CD8-positive, alpha-beta memory T cell (primary cell): Measurements from ENCODE around the gene IGF2R. TPM values are rescaled to one million over a fixed set of nuclear protein-coding genes. Genes with fewer than 3 reads are reported as not detected.
"Not testable (repeated sequence)": the region's sequence is repeated elsewhere in the genome, so short reads cannot be mapped to it uniquely, and the experiment has no call there.

Source experiments
- CTCF ChIA-PET: fragments of 350-600 bp; sonication (Branson Sonifier 250); formaldehyde crosslinking; loops from one replicate; lab custom pipeline; 2021; ENCODE audit warnings: antibody characterized with exemption; lab: Charles Lee
- POLR2A ChIA-PET: fragments of 350-600 bp; sonication (Branson Sonifier 250); formaldehyde crosslinking; loops from one replicate; lab custom pipeline; 2021; ENCODE audit warnings: antibody characterized with exemption; lab: Charles Lee
- DNase-seq, 5 donors: peaks; one replicate each; pipeline versions ENCODE4 v3.0.0 to v3.0.0-alpha.2; 2020 to 2022; ENCODE audit warnings: mixed read lengths in 1 of 5
- H3K27ac ChIP-seq: one replicate; pipeline ENCODE4 v1.7.0; 2013; ENCODE audit warnings: low read depth, mild to moderate bottlenecking, low read length, moderate library complexity
- H3K27me3 ChIP-seq: 2 replicates; pipeline ENCODE4 v1.7.0; 2013; ENCODE audit warnings: low read length, mild to moderate bottlenecking; ENCODE audit not compliant: insufficient read depth, poor library complexity, severe bottlenecking
- H3K36me3 ChIP-seq: 2 replicates; pipeline ENCODE4 v1.7.0; 2013; ENCODE audit warnings: mild to moderate bottlenecking, low read length, moderate library complexity; ENCODE audit not compliant: insufficient read depth
- H3K4me1 ChIP-seq: 2 replicates; pipeline ENCODE4 v1.7.0; 2013; ENCODE audit warnings: mild to moderate bottlenecking, low read length, moderate library complexity; ENCODE audit not compliant: insufficient read depth
- H3K4me3 ChIP-seq: 2 replicates; pipeline ENCODE4 v1.7.0; 2013; ENCODE audit warnings: mild to moderate bottlenecking, low read length
- H3K9me3 ChIP-seq: 2 replicates; pipeline ENCODE4 v1.7.0; 2013; ENCODE audit warnings: mild to moderate bottlenecking, low read length
- H3K27ac Mint-ChIP-seq, 8 donors: one replicate each; pipeline ENCODE4 v1.8.0; 2020 to 2021; ENCODE audit warnings: mixed read lengths in 8 of 8, mild to moderate bottlenecking in 6 of 8, inconsistent platforms in 3 of 8, moderate library complexity in 3 of 8
- H3K27me3 Mint-ChIP-seq, 2 donors: one replicate each; pipeline ENCODE4 v1.8.0; 2020 to 2021; ENCODE audit warnings: mixed read lengths in 2 of 2, mild to moderate bottlenecking in 1 of 2, moderate library complexity in 1 of 2
- H3K36me3 Mint-ChIP-seq, 3 donors: one replicate each; pipeline ENCODE4 v1.8.0; 2020 to 2021; ENCODE audit warnings: mixed read lengths in 3 of 3, inconsistent platforms in 1 of 3, mild to moderate bottlenecking in 1 of 3
- H3K4me1 Mint-ChIP-seq, 3 donors: one replicate each; pipeline ENCODE4 v1.8.0; 2020 to 2021; ENCODE audit warnings: mixed read lengths in 3 of 3, inconsistent platforms in 1 of 3, mild to moderate bottlenecking in 1 of 3
- H3K4me3 Mint-ChIP-seq, 7 donors: one replicate each; pipeline ENCODE4 v1.8.0; 2020 to 2021; ENCODE audit warnings: mixed read lengths in 7 of 7, mild to moderate bottlenecking in 6 of 7, moderate library complexity in 4 of 7, inconsistent platforms in 2 of 7
- H3K9me3 Mint-ChIP-seq, 5 donors: one replicate each; pipeline ENCODE4 v1.8.0; 2020 to 2022; ENCODE audit warnings: mixed read lengths in 5 of 5, mild to moderate bottlenecking in 3 of 5, moderate library complexity in 2 of 5, inconsistent platforms in 1 of 5
- polyA plus RNA-seq: library from polyadenylated mRNA; unstranded; fragments of 300-500 nt; fragmentation: Illumina TruSeq; gene quantifications from one replicate; pipeline ENCODE4 v1.2.3, GENCODE V29; 2021
- total RNA-seq, 2 experiments: library from RNA; stranded (reverse); gene quantifications; one replicate each; pipeline ENCODE4 v1.2.3, GENCODE V29; 2021

The IGF2R gene
- total and polyA plus RNA-seq, 3 experiments from 2014 or later, result 27.5 to 93.7 (median 91.4) TPM

DNA sequence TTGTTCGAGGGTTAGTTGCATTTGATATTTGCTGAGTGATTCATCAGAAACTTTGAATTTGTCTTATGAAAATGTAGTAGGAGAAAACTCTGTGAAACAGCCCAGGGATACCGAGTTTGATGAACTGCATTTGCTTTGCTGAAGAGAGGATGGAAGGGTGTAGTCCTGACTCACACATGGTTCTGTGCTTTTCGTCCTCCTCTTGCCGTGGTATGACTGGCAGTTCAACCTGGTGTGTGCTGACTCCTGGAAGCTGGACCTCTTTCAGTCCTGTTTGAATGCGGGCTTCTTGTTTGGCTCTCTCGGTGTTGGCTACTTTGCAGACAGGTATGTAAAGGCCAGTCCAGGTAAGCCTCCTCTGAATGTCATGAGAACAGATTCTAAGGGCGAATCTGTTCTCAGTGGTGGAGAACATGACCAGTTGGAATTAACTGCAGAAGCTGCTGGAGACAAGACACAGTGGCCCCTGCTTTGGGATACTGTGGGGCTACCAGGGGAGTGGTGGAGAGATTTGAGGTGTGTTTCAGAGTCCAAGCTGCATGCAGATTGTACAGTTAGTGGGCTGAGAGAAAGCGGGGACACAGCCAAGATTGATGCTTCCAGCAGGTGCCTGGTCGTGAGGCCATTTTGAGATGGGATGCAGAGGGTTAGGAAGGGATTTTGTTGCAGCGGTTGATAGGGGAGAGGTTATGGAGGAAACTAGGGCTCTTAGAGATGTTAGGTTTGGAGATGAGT, 161.2 kb downstream of the IGF2R start:
- POLR2A ChIA-PET, result no interaction called here
- Histone ChIP-seq H3K27ac (no peak overlapping the region), H3K4me3 (no peak overlapping the region), H3K9me3 (no peaks in the 10 kb centered on the region), H3K27me3 (no peaks in the 10 kb centered on the region), H3K36me3 (no peaks in the 10 kb centered on the region), H3K4me1 (no peaks in the 10 kb centered on the region)
- no peak for DNase-seq
- H3K4me3 Mint-ChIP-seq, result no peak overlapping the region
- peak overlapping the region in 1 of 8 donors; percentile 68 for H3K27ac Mint-ChIP-seq
- no peaks in the 10 kb centered on the region for H3K27me3 Mint-ChIP-seq
- no peaks in the 10 kb centered on the region for H3K36me3 Mint-ChIP-seq
- no peaks in the 10 kb centered on the region for H3K9me3 Mint-ChIP-seq
- CTCF ChIA-PET, result no interaction called here
- H3K4me1 Mint-ChIP-seq, result no peaks in the 10 kb centered on the region

DNA sequence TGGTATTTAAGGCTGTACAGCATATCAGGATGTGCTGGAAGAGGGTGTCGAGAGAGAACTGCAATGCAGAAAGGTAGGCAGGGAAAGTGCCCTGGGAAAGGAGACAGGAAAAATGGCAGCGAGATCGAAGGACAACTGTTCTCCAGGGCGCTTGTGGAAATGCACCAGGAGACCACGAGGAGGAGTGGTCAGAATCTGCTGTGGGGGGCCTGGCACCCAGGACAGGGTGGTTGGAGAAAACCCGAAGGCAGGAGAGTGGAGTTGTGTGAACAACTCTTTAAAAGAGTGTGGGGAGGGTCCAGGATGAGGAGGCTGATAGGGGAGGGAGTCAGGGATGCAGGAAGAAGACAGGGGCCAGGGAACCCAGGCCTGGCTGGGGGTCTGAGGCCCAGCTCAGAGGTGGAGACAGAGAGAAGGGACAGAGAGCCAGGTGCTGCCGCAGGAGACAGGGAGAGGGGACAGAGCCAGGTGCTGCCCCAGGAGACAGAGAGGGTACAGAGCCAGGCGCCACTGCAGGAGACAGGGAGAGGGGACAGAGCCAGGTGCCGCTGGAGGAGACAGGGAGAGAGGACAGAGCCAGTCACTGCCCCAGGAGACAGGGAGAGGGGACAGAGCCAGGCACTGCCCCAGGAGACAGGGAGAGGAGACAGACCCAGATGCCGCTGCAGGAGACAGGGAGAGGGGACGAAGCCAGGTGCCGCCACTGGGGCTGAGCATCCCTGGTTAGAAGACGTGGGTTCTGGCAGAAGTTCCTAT, 162.0 kb downstream of the IGF2R start:
- Histone ChIP-seq H3K4me1 (no peaks in the 10 kb centered on the region), H3K4me3 (no peak overlapping the region), H3K27ac (no peak overlapping the region), H3K9me3 (no peaks in the 10 kb centered on the region), H3K36me3 (no peaks in the 10 kb centered on the region), H3K27me3 (no peaks in the 10 kb centered on the region)
- no peak overlapping the region for H3K4me3 Mint-ChIP-seq
- no peak for DNase-seq
- ChIA-PET CTCF (no interaction called here), POLR2A (no interaction called here)
- H3K27ac Mint-ChIP-seq, result peak overlapping the region in 1 of 8 donors; percentile 72
- no peaks in the 10 kb centered on the region for H3K4me1 Mint-ChIP-seq
- H3K27me3 Mint-ChIP-seq, result no peaks in the 10 kb centered on the region
- no peaks in the 10 kb centered on the region for H3K36me3 Mint-ChIP-seq
- H3K9me3 Mint-ChIP-seq, result no peaks in the 10 kb centered on the region

DNA sequence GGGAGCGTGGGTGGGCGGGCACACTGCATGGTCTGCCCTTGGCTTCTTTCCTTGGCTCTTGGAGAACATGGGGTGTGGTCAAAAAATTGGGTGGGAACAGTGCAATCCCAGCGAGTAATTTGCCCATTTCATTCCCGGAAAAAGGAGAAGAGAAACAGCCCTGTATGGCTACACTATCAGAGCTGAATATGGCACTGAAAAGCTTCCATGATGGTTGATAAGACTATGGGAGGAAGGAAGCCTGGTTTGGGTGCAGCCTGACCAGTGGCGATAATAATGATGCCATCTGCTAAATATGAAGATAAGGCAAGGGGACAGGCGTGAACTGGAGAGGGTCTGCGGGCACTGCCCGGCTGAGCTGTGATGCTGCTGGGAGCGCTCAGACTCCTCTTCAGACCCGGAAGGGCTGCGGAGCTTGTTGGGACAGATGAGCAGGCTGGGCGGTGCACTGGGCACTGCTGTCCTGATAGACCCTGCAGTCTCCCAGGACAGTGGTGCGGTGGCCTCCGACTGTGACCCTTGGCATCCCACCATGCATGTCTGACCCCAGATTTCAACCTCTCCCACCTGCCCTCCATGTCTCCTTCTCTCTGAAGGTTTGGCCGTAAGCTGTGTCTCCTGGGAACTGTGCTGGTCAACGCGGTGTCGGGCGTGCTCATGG, 162.9 kb downstream of the IGF2R start:
- no peak for DNase-seq
- H3K36me3 Mint-ChIP-seq, result no peaks in the 10 kb centered on the region
- ChIA-PET CTCF (no interaction called here), POLR2A (no interaction called here)
- Histone ChIP-seq H3K9me3 (no peaks in the 10 kb centered on the region), H3K4me1 (no peaks in the 10 kb centered on the region), H3K27me3 (no peaks in the 10 kb centered on the region), H3K27ac (no peak overlapping the region), H3K36me3 (no peaks in the 10 kb centered on the region), H3K4me3 (no peak overlapping the region)
- no peaks in the 10 kb centered on the region for H3K27me3 Mint-ChIP-seq
- H3K27ac Mint-ChIP-seq, result no peak overlapping the region
- no peaks in the 10 kb centered on the region for H3K9me3 Mint-ChIP-seq
- H3K4me3 Mint-ChIP-seq, result no peak overlapping the region
- H3K4me1 Mint-ChIP-seq, result no peaks in the 10 kb centered on the region

DNA sequence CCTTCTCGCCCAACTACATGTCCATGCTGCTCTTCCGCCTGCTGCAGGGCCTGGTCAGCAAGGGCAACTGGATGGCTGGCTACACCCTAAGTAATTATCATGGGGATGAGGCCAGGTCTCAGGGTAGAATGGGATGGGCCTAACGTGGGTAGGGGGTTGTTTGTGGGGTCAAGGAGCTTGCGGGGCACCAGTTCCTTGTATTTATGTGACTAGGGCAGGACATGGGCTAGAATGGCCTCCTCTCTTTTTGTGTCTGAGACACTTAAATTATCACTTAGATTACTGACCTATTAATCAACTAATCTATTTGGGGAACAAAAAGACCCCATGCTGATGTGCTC, 163.4 kb downstream of the IGF2R start:
- POLR2A ChIA-PET, result no interaction called here
- no peak overlapping the region for H3K4me3 Mint-ChIP-seq
- no peak for DNase-seq
- no peaks in the 10 kb centered on the region for H3K4me1 ChIP-seq
- H3K4me1 Mint-ChIP-seq, result no peaks in the 10 kb centered on the region
- H3K4me3 ChIP-seq, result no peak overlapping the region
- no peaks in the 10 kb centered on the region for H3K27me3 Mint-ChIP-seq
- H3K27ac Mint-ChIP-seq, result peak overlapping the region in 2 of 8 donors; percentile 2 to 24
- CTCF ChIA-PET, result no interaction called here
- no peaks in the 10 kb centered on the region for H3K9me3 ChIP-seq
- no peaks in the 10 kb centered on the region for H3K9me3 Mint-ChIP-seq
- H3K27ac ChIP-seq, result no peak overlapping the region
- H3K36me3 ChIP-seq, result no peaks in the 10 kb centered on the region
- H3K36me3 Mint-ChIP-seq, result no peaks in the 10 kb centered on the region
- no peaks in the 10 kb centered on the region for H3K27me3 ChIP-seq

DNA sequence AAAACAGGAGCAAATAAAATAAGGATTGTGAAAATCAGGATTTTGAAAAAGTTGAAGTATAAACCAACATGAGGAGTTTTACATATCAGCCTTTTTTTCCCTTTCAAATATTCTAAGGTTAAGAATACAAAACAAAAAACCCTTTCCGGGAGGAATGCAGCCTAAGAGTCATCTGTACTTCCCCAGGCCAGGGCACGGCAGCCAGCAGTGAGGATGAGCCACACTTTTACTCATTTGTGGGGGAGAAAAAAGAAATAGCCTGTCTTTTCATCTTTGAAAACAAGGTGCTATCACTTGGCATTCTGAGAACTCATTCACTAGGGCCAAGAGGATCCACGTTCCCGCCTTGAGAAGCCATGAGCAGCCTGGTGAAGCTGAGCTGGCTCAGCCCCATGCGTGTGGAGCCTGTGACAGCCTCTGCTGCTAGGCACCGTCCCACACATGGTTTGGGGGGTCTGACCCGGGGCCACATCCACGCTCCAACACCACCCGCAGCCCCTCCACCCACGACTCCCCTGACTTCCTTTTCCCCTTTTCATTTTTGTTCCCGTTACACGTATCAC, 164.0 kb downstream of the IGF2R start:
- Histone ChIP-seq H3K27ac (no peak overlapping the region), H3K9me3 (no peaks in the 10 kb centered on the region), H3K36me3 (no peaks in the 10 kb centered on the region), H3K4me3 (no peak overlapping the region), H3K4me1 (no peaks in the 10 kb centered on the region), H3K27me3 (no peaks in the 10 kb centered on the region)
- H3K27me3 Mint-ChIP-seq, result no peaks in the 10 kb centered on the region
- no peak overlapping the region for H3K4me3 Mint-ChIP-seq
- H3K9me3 Mint-ChIP-seq, result no peaks in the 10 kb centered on the region
- no peaks in the 10 kb centered on the region for H3K36me3 Mint-ChIP-seq
- H3K4me1 Mint-ChIP-seq, result peaks cover 0 to under 1% (median 0%) of the 10 kb centered on the region in 3 donors
- H3K27ac Mint-ChIP-seq, result peak overlapping the region in 1 of 8 donors; percentile 2
- ChIA-PET CTCF (no interaction called here), POLR2A (no interaction called here)
- DNase-seq, result no peak

DNA sequence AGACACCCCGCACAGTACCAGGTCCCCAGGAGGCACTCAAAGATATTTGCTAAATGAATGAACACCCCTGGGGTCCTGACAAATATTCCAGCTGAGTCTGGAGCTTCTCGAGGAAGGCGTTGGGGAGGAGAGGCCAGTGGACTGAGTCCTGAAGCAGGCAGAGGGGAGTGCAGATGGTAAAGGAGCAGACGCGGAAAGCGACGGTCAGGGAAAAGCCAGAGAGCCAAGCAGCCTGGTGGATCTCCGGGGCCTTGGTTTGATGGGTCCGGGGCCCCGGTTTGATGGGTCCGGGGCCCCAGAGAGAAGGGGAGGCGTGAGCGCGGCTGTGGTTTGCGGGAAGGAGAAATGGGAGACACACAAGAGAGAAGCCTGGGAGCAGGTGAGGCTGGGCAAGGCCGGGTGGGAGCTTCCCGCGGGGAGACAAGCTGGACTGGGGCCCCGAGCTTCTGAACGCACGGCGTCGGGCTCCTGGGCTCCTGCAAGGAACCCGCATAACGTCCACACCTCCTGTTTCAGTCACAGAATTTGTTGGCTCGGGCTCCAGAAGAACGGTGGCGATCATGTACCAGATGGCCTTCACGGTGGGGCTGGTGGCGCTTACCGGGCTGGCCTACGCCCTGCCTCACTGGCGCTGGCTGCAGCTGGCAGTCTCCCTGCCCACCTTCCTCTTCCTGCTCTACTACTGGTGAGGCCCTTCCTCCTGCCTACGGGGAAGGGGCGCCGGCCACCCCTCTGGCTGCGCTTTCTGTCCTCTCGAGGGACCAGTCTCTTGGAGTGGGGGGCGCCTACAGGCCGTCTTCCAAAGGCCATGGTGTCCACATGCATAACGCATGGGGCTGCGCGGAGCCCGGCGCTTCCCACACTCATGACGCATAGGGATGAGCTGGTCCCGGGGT, 164.8 kb downstream of the IGF2R start:
- peaks cover 7 to 8% (median 7%) of the 10 kb centered on the region in 3 donors for H3K4me1 Mint-ChIP-seq
- ChIA-PET POLR2A (no interaction called here), CTCF (no interaction called here)
- DNase-seq, result no peak
- Histone ChIP-seq H3K4me3 (no peak overlapping the region), H3K27me3 (no peaks in the 10 kb centered on the region), H3K9me3 (no peaks in the 10 kb centered on the region), H3K27ac (no peak overlapping the region), H3K4me1 (no peaks in the 10 kb centered on the region), H3K36me3 (no peaks in the 10 kb centered on the region)
- H3K27ac Mint-ChIP-seq, result no peak overlapping the region
- no peaks in the 10 kb centered on the region for H3K9me3 Mint-ChIP-seq
- H3K4me3 Mint-ChIP-seq, result no peak overlapping the region
- H3K27me3 Mint-ChIP-seq, result no peaks in the 10 kb centered on the region
- no peaks in the 10 kb centered on the region for H3K36me3 Mint-ChIP-seq

DNA sequence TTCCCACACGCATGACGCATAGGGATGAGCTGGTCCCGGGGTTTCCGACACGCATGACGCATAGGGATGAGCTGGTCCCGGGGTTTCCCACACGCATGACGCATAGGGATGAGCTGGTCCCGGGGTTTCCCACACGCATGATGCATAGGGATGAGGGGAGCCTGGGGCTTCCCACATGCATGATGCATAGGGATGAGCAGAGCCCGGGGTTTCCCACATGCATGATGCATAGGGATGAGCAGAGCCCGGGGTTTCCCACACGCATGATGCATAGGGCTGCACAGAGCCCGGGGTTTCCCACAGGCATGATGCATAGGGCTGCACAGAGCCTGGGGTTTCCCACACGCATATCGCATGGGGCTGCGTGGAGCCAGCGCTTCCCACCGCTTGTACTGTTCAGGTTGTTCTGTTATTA, 165.5 kb downstream of the IGF2R start:
- POLR2A ChIA-PET, H3K27ac Mint-ChIP-seq, H3K36me3 Mint-ChIP-seq, H3K4me1 Mint-ChIP-seq, DNase-seq, H3K4me3 ChIP-seq, CTCF ChIA-PET, H3K4me3 Mint-ChIP-seq, H3K4me1 ChIP-seq, H3K27me3 ChIP-seq, H3K27me3 Mint-ChIP-seq, H3K27ac ChIP-seq, H3K36me3 ChIP-seq, H3K9me3 Mint-ChIP-seq, H3K9me3 ChIP-seq: not testable (repeated sequence)
